ENCODE measurements around the gene FHL1.

- TF ChIP-seq CTCF (IDR thresholded peaks at IDR 0.05) (no peak), POLR2A (IDR thresholded peaks at IDR 0.05) (no peak)
These were observed at the start of gene FHL1 for GRCh38 chrX:136147315-136147901.

Measured in lower leg skin (tissue), 3 donors.